AG10803 (cell line): ENCODE results near the gene LRP3.
A peak's percentile ranks its signal among the peaks of the same experiment; 100 is the strongest.
"Not testable (repeated sequence)": the region's sequence is repeated elsewhere in the genome, so short reads cannot be mapped to it uniquely, and the experiment has no call there.

ENCODE experiments used
- DNase-seq: peaks from one replicate; pipeline ENCODE4 v3.0.0; 2010; ENCODE audit warnings: low read depth
- H3K4me3 ChIP-seq: 2 replicates; pipeline ENCODE4 v1.5.1; 2011; ENCODE audit warnings: mild to moderate bottlenecking, low read length, control low read depth
- TF ChIP-seq, protein P1 (sequence below): conservative IDR thresholded peaks from 2 replicates; pipeline ENCODE4 v1.5.1; 2011; ENCODE audit warnings: mild to moderate bottlenecking, low read length, control low read depth, inconsistent platforms

The LRP3 gene, protein sequence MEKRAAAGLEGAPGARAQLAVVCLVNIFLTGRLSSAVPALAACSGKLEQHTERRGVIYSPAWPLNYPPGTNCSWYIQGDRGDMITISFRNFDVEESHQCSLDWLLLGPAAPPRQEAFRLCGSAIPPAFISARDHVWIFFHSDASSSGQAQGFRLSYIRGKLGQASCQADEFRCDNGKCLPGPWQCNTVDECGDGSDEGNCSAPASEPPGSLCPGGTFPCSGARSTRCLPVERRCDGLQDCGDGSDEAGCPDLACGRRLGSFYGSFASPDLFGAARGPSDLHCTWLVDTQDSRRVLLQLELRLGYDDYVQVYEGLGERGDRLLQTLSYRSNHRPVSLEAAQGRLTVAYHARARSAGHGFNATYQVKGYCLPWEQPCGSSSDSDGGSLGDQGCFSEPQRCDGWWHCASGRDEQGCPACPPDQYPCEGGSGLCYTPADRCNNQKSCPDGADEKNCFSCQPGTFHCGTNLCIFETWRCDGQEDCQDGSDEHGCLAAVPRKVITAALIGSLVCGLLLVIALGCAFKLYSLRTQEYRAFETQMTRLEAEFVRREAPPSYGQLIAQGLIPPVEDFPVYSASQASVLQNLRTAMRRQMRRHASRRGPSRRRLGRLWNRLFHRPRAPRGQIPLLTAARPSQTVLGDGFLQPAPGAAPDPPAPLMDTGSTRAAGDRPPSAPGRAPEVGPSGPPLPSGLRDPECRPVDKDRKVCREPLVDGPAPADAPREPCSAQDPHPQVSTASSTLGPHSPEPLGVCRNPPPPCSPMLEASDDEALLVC

GRCh38 chr19:33193865-33194362 is at the start of gene LRP3:
TSS of gene LRP3 (plus strand) at chr19:33194330. CDS start at chr19:33194786, 456 bp downstream.
- TF ChIP-seq, protein P1, sequence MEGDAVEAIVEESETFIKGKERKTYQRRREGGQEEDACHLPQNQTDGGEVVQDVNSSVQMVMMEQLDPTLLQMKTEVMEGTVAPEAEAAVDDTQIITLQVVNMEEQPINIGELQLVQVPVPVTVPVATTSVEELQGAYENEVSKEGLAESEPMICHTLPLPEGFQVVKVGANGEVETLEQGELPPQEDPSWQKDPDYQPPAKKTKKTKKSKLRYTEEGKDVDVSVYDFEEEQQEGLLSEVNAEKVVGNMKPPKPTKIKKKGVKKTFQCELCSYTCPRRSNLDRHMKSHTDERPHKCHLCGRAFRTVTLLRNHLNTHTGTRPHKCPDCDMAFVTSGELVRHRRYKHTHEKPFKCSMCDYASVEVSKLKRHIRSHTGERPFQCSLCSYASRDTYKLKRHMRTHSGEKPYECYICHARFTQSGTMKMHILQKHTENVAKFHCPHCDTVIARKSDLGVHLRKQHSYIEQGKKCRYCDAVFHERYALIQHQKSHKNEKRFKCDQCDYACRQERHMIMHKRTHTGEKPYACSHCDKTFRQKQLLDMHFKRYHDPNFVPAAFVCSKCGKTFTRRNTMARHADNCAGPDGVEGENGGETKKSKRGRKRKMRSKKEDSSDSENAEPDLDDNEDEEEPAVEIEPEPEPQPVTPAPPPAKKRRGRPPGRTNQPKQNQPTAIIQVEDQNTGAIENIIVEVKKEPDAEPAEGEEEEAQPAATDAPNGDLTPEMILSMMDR, result no peak
- DNase-seq, result peak; percentile 20
- peak within 1 kb of the TSS; percentile 65 for H3K4me3 ChIP-seq

GRCh38 chr19:33146209-33146608 is 47.9 kb upstream of the LRP3 start:
- TF ChIP-seq, protein P1, result no peak
- no peak for DNase-seq
- H3K4me3 ChIP-seq, result no peak overlapping the region

DNA sequence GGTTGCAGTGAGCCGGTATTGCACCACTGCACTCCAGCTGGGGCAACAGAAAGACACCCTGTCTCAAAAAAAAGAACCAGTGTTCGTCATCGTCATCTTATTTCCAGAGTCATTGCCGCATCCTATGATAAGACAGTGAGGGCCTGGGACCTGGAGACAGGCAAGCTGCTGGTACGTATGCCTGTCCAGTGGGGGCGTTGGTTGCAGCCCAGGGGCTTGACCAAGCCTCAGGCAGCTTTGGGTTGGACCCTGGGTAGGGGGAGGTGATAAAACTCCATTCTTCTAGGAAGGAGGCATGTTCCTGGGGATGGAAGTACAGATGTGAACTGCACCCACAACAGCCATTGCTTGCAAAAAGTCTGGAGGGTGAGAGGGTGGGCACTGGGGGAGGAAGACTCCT is 46.6 kb upstream of the LRP3 start:
- H3K4me3 ChIP-seq, result no peak overlapping the region
- DNase-seq, result no peak
- TF ChIP-seq, protein P1, result no peak

DNA sequence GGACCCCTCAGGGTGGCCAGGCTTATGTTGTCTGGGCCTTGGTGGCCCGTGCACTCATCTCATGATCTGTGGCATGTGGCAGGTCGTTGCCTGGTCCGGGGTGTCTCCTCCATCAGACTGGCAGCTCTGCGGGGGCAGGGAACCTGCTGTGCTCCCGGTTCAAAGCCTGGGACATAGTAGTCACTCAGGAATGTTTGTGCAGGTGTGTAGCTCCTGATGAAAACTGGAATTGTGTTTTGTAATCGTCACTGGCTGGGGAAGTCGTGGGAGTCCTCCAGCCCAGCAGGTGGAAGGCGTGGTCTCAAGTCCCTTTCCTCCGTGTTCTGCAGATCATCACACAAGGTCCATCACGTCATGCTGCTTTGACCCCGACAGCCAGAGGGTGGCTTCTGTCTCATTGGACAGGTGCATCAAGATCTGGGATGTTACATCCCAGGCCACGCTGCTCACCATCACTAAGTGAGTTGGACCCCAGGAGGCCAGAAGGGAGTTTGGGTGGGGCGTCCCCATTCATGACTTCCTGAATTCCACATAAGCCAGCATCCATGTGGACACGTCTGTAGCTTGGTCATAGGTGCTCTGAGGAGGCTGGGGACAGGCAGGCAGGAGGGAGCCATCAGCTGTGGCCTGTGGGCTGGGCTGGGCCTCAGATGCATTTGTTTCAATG is 43.1 kb upstream of the LRP3 start:
- TF ChIP-seq, protein P1, result no peak
- DNase-seq, result no peak
- no peak overlapping the region for H3K4me3 ChIP-seq

- DNase-seq, result no peak
- TF ChIP-seq, protein P1, result no peak
Measured at GRCh38 chr19:33152176-33152575, 42.0 kb upstream of the LRP3 start.

DNA sequence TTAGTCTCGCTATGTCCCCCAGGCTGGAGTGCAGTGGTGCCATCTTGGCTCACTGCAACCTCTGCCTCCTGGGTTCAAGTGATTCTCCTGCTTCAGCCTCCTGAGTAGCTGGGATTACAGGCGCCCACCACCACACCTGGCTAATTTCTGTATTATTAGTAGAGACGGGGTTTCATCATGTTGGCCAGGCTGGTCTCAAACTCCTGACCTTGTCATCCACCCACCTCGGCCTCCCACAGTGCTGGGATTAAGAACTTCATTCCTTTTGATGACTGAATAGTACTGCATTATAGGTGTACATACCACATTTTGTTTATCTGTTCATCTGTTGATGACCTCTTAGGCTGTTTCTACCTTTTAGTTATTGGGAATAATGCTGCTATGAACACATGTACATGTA is 41.5 kb upstream of the LRP3 start:
- H3K4me3 ChIP-seq, DNase-seq: not testable (repeated sequence)

More at GRCh38 chr19:33152176-33152575, 42.0 kb upstream of the LRP3 start:
- H3K4me3 ChIP-seq, result no peak overlapping the region

GRCh38 chr19:33154313-33154712 is 39.8 kb upstream of the LRP3 start:
- DNase-seq, H3K4me3 ChIP-seq: not testable (repeated sequence)
